ENCODE results near the gene LIN37. TPM values are rescaled to one million over a fixed set of nuclear protein-coding genes. Genes with fewer than 3 reads are reported as not detected.

The LIN37 gene
- total and polyA plus RNA-seq, 2 of the 13 experiments (the other 11 are each of a cell fraction or from before 2014, with no cell fraction given), result 6.3 to 8.7 TPM

DNA sequence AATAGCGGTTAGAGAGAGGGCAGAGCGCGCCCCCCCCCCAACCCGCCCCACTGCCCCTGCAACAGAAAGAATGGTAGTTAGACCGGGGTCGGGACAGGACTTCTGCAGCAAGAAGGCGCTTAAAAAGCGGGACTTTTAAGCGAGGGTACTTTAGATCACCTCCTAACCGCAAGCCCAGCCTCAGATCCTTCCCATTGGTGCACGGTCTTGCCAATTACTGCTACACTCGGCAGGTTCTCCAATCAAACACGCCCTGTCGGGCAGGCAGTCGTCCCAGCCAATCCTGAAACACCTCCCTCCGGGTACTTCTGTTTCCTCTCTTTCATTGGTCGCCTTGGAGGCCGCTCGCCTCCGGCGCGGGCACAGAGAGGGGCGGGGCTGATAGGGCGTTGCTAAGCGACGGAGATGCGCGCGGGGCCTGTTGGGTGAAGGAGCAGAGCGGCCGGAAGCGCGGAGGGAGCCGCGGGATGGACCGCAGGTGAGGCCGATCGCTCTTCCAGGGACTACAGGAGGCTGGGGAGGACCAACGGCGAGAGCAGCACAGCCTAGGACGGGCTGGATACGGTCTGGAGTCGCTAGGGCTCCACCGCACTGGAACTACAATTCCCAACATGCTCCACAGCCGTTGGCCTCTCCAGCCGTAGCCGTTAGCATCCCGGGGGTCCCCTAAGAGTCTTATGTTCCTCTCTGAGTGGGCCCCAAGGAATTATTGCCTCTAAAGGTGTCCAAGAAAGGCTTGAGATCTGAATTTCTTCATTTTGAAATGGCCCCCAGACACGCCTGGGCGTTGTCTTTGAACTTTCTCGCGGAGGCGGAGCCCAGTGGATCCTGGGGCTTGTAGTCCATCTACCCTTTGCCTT is 9.6 kb downstream of the LIN37 start, which contains the start of gene PROSER3 (continued):
- TF ChIP-seq, protein P1, sequence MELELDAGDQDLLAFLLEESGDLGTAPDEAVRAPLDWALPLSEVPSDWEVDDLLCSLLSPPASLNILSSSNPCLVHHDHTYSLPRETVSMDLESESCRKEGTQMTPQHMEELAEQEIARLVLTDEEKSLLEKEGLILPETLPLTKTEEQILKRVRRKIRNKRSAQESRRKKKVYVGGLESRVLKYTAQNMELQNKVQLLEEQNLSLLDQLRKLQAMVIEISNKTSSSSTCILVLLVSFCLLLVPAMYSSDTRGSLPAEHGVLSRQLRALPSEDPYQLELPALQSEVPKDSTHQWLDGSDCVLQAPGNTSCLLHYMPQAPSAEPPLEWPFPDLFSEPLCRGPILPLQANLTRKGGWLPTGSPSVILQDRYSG (CRISPR knock-in tag; IDR thresholded peaks at IDR 0.05), result no peak
- TF ChIP-seq GLI4 (CRISPR knock-in tag; IDR thresholded peaks at IDR 0.05; ENCODE audit: borderline replicate concordance) (no peak), SP4 (CRISPR knock-in tag; IDR thresholded peaks at IDR 0.05) (no peak; the same call in 1 of the 2 replicates), ZNF33A (CRISPR knock-in tag; IDR thresholded peaks at IDR 0.05; ENCODE audit: borderline replicate concordance) (no peak), CHCHD3 (CRISPR knock-in tag; IDR thresholded peaks at IDR 0.05) (no peak), NFIC (IDR thresholded peaks at IDR 0.05; ENCODE audit: low read length) (no peak), ZSCAN21 (CRISPR knock-in tag; IDR thresholded peaks at IDR 0.05; ENCODE audit: borderline replicate concordance) (peak; percentile 32; the same call in 1 of the 2 replicates), SSRP1 (CRISPR knock-in tag; IDR thresholded peaks at IDR 0.05) (no peak)
- TF ChIP-seq, protein P2, sequence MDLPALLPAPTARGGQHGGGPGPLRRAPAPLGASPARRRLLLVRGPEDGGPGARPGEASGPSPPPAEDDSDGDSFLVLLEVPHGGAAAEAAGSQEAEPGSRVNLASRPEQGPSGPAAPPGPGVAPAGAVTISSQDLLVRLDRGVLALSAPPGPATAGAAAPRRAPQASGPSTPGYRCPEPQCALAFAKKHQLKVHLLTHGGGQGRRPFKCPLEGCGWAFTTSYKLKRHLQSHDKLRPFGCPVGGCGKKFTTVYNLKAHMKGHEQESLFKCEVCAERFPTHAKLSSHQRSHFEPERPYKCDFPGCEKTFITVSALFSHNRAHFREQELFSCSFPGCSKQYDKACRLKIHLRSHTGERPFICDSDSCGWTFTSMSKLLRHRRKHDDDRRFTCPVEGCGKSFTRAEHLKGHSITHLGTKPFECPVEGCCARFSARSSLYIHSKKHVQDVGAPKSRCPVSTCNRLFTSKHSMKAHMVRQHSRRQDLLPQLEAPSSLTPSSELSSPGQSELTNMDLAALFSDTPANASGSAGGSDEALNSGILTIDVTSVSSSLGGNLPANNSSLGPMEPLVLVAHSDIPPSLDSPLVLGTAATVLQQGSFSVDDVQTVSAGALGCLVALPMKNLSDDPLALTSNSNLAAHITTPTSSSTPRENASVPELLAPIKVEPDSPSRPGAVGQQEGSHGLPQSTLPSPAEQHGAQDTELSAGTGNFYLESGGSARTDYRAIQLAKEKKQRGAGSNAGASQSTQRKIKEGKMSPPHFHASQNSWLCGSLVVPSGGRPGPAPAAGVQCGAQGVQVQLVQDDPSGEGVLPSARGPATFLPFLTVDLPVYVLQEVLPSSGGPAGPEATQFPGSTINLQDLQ (CRISPR knock-in tag; IDR thresholded peaks at IDR 0.05), result no peak
- TF ChIP-seq, protein P3, sequence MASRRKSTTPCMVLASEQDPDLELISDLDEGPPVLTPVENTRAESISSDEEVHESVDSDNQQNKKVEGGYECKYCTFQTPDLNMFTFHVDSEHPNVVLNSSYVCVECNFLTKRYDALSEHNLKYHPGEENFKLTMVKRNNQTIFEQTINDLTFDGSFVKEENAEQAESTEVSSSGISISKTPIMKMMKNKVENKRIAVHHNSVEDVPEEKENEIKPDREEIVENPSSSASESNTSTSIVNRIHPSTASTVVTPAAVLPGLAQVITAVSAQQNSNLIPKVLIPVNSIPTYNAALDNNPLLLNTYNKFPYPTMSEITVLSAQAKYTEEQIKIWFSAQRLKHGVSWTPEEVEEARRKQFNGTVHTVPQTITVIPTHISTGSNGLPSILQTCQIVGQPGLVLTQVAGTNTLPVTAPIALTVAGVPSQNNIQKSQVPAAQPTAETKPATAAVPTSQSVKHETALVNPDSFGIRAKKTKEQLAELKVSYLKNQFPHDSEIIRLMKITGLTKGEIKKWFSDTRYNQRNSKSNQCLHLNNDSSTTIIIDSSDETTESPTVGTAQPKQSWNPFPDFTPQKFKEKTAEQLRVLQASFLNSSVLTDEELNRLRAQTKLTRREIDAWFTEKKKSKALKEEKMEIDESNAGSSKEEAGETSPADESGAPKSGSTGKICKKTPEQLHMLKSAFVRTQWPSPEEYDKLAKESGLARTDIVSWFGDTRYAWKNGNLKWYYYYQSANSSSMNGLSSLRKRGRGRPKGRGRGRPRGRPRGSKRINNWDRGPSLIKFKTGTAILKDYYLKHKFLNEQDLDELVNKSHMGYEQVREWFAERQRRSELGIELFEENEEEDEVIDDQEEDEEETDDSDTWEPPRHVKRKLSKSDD (CRISPR knock-in tag; IDR thresholded peaks at IDR 0.05; ENCODE audit: low read depth), result no peak
- TF ChIP-seq, protein P4, sequence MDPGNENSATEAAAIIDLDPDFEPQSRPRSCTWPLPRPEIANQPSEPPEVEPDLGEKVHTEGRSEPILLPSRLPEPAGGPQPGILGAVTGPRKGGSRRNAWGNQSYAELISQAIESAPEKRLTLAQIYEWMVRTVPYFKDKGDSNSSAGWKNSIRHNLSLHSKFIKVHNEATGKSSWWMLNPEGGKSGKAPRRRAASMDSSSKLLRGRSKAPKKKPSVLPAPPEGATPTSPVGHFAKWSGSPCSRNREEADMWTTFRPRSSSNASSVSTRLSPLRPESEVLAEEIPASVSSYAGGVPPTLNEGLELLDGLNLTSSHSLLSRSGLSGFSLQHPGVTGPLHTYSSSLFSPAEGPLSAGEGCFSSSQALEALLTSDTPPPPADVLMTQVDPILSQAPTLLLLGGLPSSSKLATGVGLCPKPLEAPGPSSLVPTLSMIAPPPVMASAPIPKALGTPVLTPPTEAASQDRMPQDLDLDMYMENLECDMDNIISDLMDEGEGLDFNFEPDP (CRISPR knock-in tag; conservative IDR thresholded peaks at IDR 0.05), result no peak
- TF ChIP-seq, protein P5, sequence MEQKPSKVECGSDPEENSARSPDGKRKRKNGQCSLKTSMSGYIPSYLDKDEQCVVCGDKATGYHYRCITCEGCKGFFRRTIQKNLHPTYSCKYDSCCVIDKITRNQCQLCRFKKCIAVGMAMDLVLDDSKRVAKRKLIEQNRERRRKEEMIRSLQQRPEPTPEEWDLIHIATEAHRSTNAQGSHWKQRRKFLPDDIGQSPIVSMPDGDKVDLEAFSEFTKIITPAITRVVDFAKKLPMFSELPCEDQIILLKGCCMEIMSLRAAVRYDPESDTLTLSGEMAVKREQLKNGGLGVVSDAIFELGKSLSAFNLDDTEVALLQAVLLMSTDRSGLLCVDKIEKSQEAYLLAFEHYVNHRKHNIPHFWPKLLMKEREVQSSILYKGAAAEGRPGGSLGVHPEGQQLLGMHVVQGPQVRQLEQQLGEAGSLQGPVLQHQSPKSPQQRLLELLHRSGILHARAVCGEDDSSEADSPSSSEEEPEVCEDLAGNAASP (CRISPR knock-in tag; IDR thresholded peaks at IDR 0.05; ENCODE audit: borderline replicate concordance), result no peak
- TF ChIP-seq, protein P6, sequence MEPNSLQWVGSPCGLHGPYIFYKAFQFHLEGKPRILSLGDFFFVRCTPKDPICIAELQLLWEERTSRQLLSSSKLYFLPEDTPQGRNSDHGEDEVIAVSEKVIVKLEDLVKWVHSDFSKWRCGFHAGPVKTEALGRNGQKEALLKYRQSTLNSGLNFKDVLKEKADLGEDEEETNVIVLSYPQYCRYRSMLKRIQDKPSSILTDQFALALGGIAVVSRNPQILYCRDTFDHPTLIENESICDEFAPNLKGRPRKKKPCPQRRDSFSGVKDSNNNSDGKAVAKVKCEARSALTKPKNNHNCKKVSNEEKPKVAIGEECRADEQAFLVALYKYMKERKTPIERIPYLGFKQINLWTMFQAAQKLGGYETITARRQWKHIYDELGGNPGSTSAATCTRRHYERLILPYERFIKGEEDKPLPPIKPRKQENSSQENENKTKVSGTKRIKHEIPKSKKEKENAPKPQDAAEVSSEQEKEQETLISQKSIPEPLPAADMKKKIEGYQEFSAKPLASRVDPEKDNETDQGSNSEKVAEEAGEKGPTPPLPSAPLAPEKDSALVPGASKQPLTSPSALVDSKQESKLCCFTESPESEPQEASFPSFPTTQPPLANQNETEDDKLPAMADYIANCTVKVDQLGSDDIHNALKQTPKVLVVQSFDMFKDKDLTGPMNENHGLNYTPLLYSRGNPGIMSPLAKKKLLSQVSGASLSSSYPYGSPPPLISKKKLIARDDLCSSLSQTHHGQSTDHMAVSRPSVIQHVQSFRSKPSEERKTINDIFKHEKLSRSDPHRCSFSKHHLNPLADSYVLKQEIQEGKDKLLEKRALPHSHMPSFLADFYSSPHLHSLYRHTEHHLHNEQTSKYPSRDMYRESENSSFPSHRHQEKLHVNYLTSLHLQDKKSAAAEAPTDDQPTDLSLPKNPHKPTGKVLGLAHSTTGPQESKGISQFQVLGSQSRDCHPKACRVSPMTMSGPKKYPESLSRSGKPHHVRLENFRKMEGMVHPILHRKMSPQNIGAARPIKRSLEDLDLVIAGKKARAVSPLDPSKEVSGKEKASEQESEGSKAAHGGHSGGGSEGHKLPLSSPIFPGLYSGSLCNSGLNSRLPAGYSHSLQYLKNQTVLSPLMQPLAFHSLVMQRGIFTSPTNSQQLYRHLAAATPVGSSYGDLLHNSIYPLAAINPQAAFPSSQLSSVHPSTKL (CRISPR knock-in tag; IDR thresholded peaks at IDR 0.05), result no peak
